Stomach (tissue), 4 donors: Measurements from ENCODE around the gene RAB23.

Experiments
- CTCF ChIP-seq, 7 experiments: fragments of 450-650 bp in 4 of 7; fragments of 200-600 bp in 3 of 7; sonication (generic) in 3 of 7; IDR thresholded peaks; one replicate each; pipeline ENCODE4 v1.5.1; 2016 to 2019; ENCODE audit warnings: antibody characterized with exemption in 7 of 7, control low read depth in 2 of 7, mild to moderate bottlenecking in 1 of 7
- POLR2AphosphoS5 ChIP-seq, 3 donors: sonication (generic); formaldehyde crosslinking; IDR thresholded peaks; one replicate each; pipeline ENCODE4 v1.6.1; 2016; ENCODE audit warnings: antibody characterized with exemption in 3 of 3

DNA sequence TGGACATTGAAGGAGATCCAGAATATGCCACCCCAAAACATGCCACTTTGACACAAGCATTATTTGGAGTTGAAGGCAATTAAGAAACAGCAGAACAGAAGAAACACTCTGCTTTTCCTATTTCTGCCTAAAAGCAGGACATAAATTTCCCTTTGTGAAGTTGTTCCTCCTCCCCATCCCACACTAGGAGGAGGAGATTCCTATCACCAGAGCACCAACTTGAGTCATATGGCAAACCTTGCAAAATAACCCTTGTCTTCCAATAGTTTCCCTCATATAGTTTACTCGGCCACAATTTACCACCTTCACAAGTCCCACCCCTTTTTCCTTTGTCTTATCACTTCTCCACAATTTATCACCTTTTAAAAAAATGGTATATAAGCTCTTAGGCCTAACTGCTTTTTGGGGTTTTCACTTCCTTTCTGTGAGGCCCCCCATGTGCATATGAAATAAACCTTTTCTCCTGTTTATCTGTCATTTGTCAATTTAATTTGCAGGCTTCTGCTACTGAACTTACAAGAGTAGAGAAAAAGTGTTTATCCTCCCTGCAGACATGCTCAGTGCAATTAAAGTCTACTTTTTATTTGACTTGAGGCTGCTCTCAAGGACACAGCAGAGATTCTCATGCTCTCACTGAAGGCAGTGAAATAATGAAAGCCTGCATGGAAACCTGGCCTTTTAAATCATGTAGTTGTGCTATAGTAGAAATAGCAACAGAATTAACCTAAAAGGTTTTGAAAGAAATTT lies 2.8 kb upstream of the RAB23 start:
- TF ChIP-seq CTCF (IDR thresholded peaks at IDR 0.05) = no peak
- TF ChIP-seq POLR2AphosphoS5 (IDR thresholded peaks at IDR 0.05) = no peak
